Measurements from ENCODE around the gene SLC15A5. TPM values are rescaled to one million over a fixed set of nuclear protein-coding genes. Genes with fewer than 3 reads are reported as not detected.

Gene SLC15A5
- total and polyA plus RNA-seq, 2 of the 4 experiments (the other 2 are of a cell fraction), result not detected

DNA sequence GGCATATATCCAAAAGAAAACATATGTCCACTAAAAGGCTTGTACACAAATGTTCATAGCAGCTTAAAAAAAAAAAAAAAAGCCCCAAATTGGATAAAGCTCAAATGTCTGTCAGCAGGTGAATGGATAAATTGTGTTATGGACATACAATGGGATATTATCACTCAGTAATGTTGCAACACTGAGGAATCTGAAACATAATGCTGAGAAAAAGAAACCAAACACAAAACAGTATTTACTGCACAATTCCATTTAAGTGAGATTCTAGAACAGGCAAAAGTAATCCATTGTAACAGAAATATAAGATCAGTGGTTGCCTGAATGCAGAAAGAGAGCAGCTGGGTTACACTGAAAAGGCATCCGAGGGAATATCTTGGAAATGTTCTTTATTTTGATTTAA is 117.9 kb downstream of the SLC15A5 start:
- Histone ChIP-seq H3K18ac (ENCODE audit: low read depth, low read length) (no peak overlapping the region), H3K79me1 (ENCODE audit: low read depth in 1 of 2, low read length in 2 of 2) (no peaks in the 10 kb centered on the region), H4K20me1 (ENCODE audit: insufficient read depth, low read length) (no peaks in the 10 kb centered on the region), H2BK20ac (ENCODE audit: low read depth, low read length) (no peak overlapping the region), H2AK9ac (replicated peaks; ENCODE audit: low read depth, low read length, poor library complexity) (no peak overlapping the region), H4K91ac (ENCODE audit: insufficient read depth, low read depth, low read length) (no peak overlapping the region), H3K9me3 (ENCODE audit: control insufficient read depth, insufficient read depth, low read length) (no peaks in the 10 kb centered on the region), H2AFZ (replicated peaks; ENCODE audit: low read length, poor library complexity) (no peak overlapping the region), H2AK5ac (ENCODE audit: low read depth, low read length) (no peak overlapping the region), H3K4me2 (ENCODE audit: low read depth, low read length) (no peak overlapping the region), H3K56ac (ENCODE audit: extremely low read depth, insufficient read depth, low read length) (no peak overlapping the region), H2BK120ac (ENCODE audit: low read depth, low read length) (no peak overlapping the region), H4K5ac (ENCODE audit: low read depth, low read length) (no peak overlapping the region), H3K4me1 (ENCODE audit: control insufficient read depth, insufficient read depth, low read length) (no peaks in the 10 kb centered on the region), H3K27ac (ENCODE audit: insufficient read depth, low read length) (no peak overlapping the region), H2BK5ac (ENCODE audit: low read depth, low read length, poor library complexity, severe bottlenecking) (no peak overlapping the region), H3K27me3 (ENCODE audit: control insufficient read depth, insufficient read depth, low read length) (no peaks in the 10 kb centered on the region; the same call in 1 of the 2 replicates), H3K4ac (ENCODE audit: low read depth, low read length) (no peak overlapping the region), H3K9me1 (ENCODE audit: insufficient read depth, low read length) (no peaks in the 10 kb centered on the region), H3K14ac (replicated peaks; ENCODE audit: low read depth, low read length) (no peak overlapping the region), H3K36me3 (ENCODE audit: control insufficient read depth, insufficient read depth, low read length) (no peaks in the 10 kb centered on the region), H3K23ac (ENCODE audit: low read depth, low read length) (no peak overlapping the region), H4K8ac (ENCODE audit: low read depth in 2 of 2, low read length in 2 of 2) (no peak overlapping the region), H3K9ac (ENCODE audit: low read depth, low read length) (no peak overlapping the region), H3K4me3 (ENCODE audit: insufficient read depth, low read depth, low read length) (no peak overlapping the region), H2BK15ac (ENCODE audit: low read depth, low read length) (no peak overlapping the region)
- no TSS peak for BruUV-seq (replicated peaks)
- ATAC-seq (ENCODE audit: low read depth) (no peak), DNase-seq (no peak)
- dilution Hi-C loops (cut with HindIII; ENCODE audit: low sequenced_read_pairs, unreplicated experiment) (no loop called here), intact Hi-C loops (cut with micrococcal nuclease) (no loop called here), in situ Hi-C loops (cut with MboI; ENCODE audit: low sequenced_read_pairs) (loop anchor here (25.0 kb wide), 1 partner anchor 1478 kb away; no protein-coding TSS in a partner anchor)
- ChIA-PET POLR2A (ENCODE audit: unreplicated experiment) (no interaction called here), CTCF (no interaction called here)
- TF ChIP-seq, protein P1, sequence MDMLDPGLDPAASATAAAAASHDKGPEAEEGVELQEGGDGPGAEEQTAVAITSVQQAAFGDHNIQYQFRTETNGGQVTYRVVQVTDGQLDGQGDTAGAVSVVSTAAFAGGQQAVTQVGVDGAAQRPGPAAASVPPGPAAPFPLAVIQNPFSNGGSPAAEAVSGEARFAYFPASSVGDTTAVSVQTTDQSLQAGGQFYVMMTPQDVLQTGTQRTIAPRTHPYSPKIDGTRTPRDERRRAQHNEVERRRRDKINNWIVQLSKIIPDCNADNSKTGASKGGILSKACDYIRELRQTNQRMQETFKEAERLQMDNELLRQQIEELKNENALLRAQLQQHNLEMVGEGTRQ (IDR thresholded peaks at IDR 0.05; ENCODE audit: low read depth, low read length), result no peak
- TF ChIP-seq RFX5 (IDR thresholded peaks at IDR 0.05; ENCODE audit: low read depth, low read length), result no peak
- no peak for TF ChIP-seq FOS (IDR thresholded peaks at IDR 0.05; ENCODE audit: low read depth, low read length)
- no peak for TF ChIP-seq MAZ (IDR thresholded peaks at IDR 0.05; ENCODE audit: borderline replicate concordance, low read depth, low read length)
- TF ChIP-seq RCOR1 (IDR thresholded peaks at IDR 0.05; ENCODE audit: insufficient replicate concordance, low read length), result no peak
- TF ChIP-seq, protein P2, sequence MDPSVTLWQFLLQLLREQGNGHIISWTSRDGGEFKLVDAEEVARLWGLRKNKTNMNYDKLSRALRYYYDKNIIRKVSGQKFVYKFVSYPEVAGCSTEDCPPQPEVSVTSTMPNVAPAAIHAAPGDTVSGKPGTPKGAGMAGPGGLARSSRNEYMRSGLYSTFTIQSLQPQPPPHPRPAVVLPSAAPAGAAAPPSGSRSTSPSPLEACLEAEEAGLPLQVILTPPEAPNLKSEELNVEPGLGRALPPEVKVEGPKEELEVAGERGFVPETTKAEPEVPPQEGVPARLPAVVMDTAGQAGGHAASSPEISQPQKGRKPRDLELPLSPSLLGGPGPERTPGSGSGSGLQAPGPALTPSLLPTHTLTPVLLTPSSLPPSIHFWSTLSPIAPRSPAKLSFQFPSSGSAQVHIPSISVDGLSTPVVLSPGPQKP (IDR thresholded peaks at IDR 0.05; ENCODE audit: borderline replicate concordance, low read depth, low read length), result no peak
- no peak for TF ChIP-seq SMC3 (IDR thresholded peaks at IDR 0.05; ENCODE audit: low read depth, low read length)
- no peak for TF ChIP-seq POLR2A (IDR thresholded peaks at IDR 0.05; ENCODE audit: low read depth, low read length)
- TF ChIP-seq RAD21 (IDR thresholded peaks at IDR 0.05; ENCODE audit: low read length), result no peak
- no peak for TF ChIP-seq NFE2L2 (IDR thresholded peaks at IDR 0.05; ENCODE audit: low read depth, low read length)
- no peak for TF ChIP-seq BHLHE40 (IDR thresholded peaks at IDR 0.05; ENCODE audit: low read depth, low read length)
- no peak for TF ChIP-seq CHD1 (IDR thresholded peaks at IDR 0.05; ENCODE audit: low read depth, low read length)
- no peak for TF ChIP-seq MXI1 (IDR thresholded peaks at IDR 0.05; ENCODE audit: borderline replicate concordance, low read depth, low read length)
- TF ChIP-seq, protein P3, sequence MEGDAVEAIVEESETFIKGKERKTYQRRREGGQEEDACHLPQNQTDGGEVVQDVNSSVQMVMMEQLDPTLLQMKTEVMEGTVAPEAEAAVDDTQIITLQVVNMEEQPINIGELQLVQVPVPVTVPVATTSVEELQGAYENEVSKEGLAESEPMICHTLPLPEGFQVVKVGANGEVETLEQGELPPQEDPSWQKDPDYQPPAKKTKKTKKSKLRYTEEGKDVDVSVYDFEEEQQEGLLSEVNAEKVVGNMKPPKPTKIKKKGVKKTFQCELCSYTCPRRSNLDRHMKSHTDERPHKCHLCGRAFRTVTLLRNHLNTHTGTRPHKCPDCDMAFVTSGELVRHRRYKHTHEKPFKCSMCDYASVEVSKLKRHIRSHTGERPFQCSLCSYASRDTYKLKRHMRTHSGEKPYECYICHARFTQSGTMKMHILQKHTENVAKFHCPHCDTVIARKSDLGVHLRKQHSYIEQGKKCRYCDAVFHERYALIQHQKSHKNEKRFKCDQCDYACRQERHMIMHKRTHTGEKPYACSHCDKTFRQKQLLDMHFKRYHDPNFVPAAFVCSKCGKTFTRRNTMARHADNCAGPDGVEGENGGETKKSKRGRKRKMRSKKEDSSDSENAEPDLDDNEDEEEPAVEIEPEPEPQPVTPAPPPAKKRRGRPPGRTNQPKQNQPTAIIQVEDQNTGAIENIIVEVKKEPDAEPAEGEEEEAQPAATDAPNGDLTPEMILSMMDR (conservative IDR thresholded peaks at IDR 0.05; ENCODE audit: low read depth, low read length), result no peak
- no peak for TF ChIP-seq MAFK (IDR thresholded peaks at IDR 0.05; ENCODE audit: low read depth, low read length)
- no CpG with 5 or more reads among the region's 1 CpG for WGBS, 2 experiments (ENCODE audit: extremely low coverage in 2 of 2, insufficient read length in 1 of 2)

Measured in IMR-90 (cell line).